ENCODE measurements around the gene SLC27A6.

GRCh38 chr5:129021744-129022143 lies 56.5 kb downstream of the SLC27A6 start:
- TF ChIP-seq CTCF (IDR thresholded peaks at IDR 0.05) (no peak), POLR2A (IDR thresholded peaks at IDR 0.05) (no peak)

All from Peyer's patch (tissue), 4 donors.